NB4 (cell line): ENCODE results near the gene CHRNA3.

ENCODE experiments used
- CTCF ChIP-seq: IDR thresholded peaks from one replicate; pipeline ENCODE4 v1.5.1; 2012; ENCODE audit warnings: low read depth, low read length
- MAX ChIP-seq: IDR thresholded peaks from 2 replicates; pipeline ENCODE4 v1.6.1; 2011; ENCODE audit warnings: low read depth, low read length
- MYC ChIP-seq: IDR thresholded peaks from 2 replicates; pipeline ENCODE4 v1.6.1; 2011; ENCODE audit warnings: low read depth, low read length
- POLR2A ChIP-seq: IDR thresholded peaks from 2 replicates; pipeline ENCODE4 v1.6.1; 2011; ENCODE audit warnings: mild to moderate bottlenecking; ENCODE audit not compliant: insufficient read length; ENCODE audit errors: extremely low read depth

- TF ChIP-seq POLR2A (no peak), CTCF (no peak), MAX (no peak), MYC (no peak)
These were observed 15.6 kb upstream of the CHRNA3 start for GRCh38 chr15:78636378-78636859.
